Esophagus squamous epithelium (tissue), 5 donors: ENCODE data around the gene PLA2G15. TPM values are rescaled to one million over a fixed set of nuclear protein-coding genes. Genes with fewer than 3 reads are reported as not detected.

Source experiments
- DNase-seq: peaks from one replicate; lab custom pipeline; 2025; lab: John Stamatoyannopoulos, UW
- H3K27ac ChIP-seq, 4 donors: fragments of 200-600 bp; sonication (generic); one replicate each; pipeline ENCODE4 v1.5.1; 2016 to 2019; ENCODE audit warnings: mild to moderate bottlenecking in 1 of 4
- H3K27me3 ChIP-seq, 4 donors: fragments of 200-600 bp; sonication (generic); 1 replicate in 3 of 4; 2 replicates in 1 of 4; pipeline versions ENCODE4 v1.5.1 to v1.6.0; 2017 to 2021; ENCODE audit warnings: antibody characterized with exemption in 1 of 4
- H3K36me3 ChIP-seq, 3 donors: fragments of 200-600 bp; sonication (generic); one replicate each; pipeline ENCODE4 v1.5.1; 2016 to 2019
- H3K4me1 ChIP-seq, 3 donors: fragments of 200-600 bp; sonication (generic); one replicate each; pipeline ENCODE4 v1.5.1; 2017 to 2019
- H3K4me3 ChIP-seq, 4 donors: fragments of 200-600 bp; sonication (generic); 1 replicate in 3 of 4; 2 replicates in 1 of 4; pipeline ENCODE4 v1.5.1; 2016 to 2019; ENCODE audit warnings: mild to moderate bottlenecking in 2 of 4, moderate library complexity in 1 of 4
- H3K9me3 ChIP-seq, 3 donors: fragments of 200-600 bp; sonication (generic); one replicate each; pipeline ENCODE4 v1.5.1; 2016 to 2019
- POLR2A ChIP-seq, 4 donors: fragments of 450-650 bp; IDR thresholded peaks; one replicate each; pipeline ENCODE4 v1.6.1; 2017; ENCODE audit warnings: antibody characterized with exemption in 4 of 4, mild to moderate bottlenecking in 4 of 4, moderate library complexity in 3 of 4
- WGBS, 2 donors: methylation state at CpG; one replicate each; pipeline ENCODE4 v1.1.5; 2018; 5-methylcytosine and 5-hydroxymethylcytosine counted together
- intact Hi-C: fragments of 100-400 bp; cut with DNase I; formaldehyde crosslinking; loops from one replicate; pipeline ENCODE4 v1.15.0; 2022
- total RNA-seq, 4 donors: library from RNA; depleted of rRNA; stranded (reverse); fragments of >200 nt; gene quantifications; one replicate each; pipeline ENCODE4 v1.1.0, GENCODE V29; 2016
- TF ChIP-seq, protein P1 (sequence below), 6 experiments: fragments of 450-650 bp in 4 of 6; fragments of 200-600 bp in 2 of 6; sonication (generic) in 2 of 6; IDR thresholded peaks; one replicate each; pipeline ENCODE4 v1.5.1; 2016 to 2019; ENCODE audit warnings: antibody characterized with exemption in 6 of 6, mild to moderate bottlenecking in 4 of 6, moderate library complexity in 4 of 6
- donor health status: DM: yes; HTN: yes; CAD: no.

PLA2G15 gene
- total RNA-seq, 4 donors from 2014 or later: 3.3 to 9.8 (median 6.6) TPM

- no peak overlapping the region for H3K4me3 ChIP-seq
- no peaks in the 10 kb centered on the region for H3K9me3 ChIP-seq
- no peak overlapping the region for H3K27ac ChIP-seq
- no peak for DNase-seq
- peaks cover 0 to 70% (median 28%) of the 10 kb centered on the region in 3 donors for H3K4me1 ChIP-seq
- WGBS, 2 donors: 36 to 57% methylated on average over 6 to 8 of the region's 8 CpGs
- intact Hi-C loops: no loop called here
- H3K36me3 ChIP-seq: peaks cover 0 to 18% (median 0%) of the 10 kb centered on the region in 3 donors
- TF ChIP-seq, protein P1, sequence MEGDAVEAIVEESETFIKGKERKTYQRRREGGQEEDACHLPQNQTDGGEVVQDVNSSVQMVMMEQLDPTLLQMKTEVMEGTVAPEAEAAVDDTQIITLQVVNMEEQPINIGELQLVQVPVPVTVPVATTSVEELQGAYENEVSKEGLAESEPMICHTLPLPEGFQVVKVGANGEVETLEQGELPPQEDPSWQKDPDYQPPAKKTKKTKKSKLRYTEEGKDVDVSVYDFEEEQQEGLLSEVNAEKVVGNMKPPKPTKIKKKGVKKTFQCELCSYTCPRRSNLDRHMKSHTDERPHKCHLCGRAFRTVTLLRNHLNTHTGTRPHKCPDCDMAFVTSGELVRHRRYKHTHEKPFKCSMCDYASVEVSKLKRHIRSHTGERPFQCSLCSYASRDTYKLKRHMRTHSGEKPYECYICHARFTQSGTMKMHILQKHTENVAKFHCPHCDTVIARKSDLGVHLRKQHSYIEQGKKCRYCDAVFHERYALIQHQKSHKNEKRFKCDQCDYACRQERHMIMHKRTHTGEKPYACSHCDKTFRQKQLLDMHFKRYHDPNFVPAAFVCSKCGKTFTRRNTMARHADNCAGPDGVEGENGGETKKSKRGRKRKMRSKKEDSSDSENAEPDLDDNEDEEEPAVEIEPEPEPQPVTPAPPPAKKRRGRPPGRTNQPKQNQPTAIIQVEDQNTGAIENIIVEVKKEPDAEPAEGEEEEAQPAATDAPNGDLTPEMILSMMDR (IDR thresholded peaks at IDR 0.05): no peak
- no peak for TF ChIP-seq POLR2A (IDR thresholded peaks at IDR 0.05)
- no peaks in the 10 kb centered on the region for H3K27me3 ChIP-seq
Observed at GRCh38 chr16:68273896-68274295, 28.7 kb downstream of the PLA2G15 start.

- intact Hi-C loops: no loop called here
- H3K27ac ChIP-seq: no peak overlapping the region
- H3K27me3 ChIP-seq: no peaks in the 10 kb centered on the region
- no peaks in the 10 kb centered on the region for H3K9me3 ChIP-seq
- no peak for TF ChIP-seq POLR2A (IDR thresholded peaks at IDR 0.05)
- TF ChIP-seq, protein P1 (IDR thresholded peaks at IDR 0.05): no peak
- H3K4me3 ChIP-seq: no peak overlapping the region
- 91 to 100% methylated on average over 1 to 3 of the region's 4 CpGs for WGBS, 2 donors
- DNase-seq: no peak
- H3K4me1 ChIP-seq: peaks cover 0 to 65% (median 28%) of the 10 kb centered on the region in 3 donors
- H3K36me3 ChIP-seq: peaks cover 0 to 23% (median 0%) of the 10 kb centered on the region in 3 donors
Observed at GRCh38 chr16:68274441-68274840, 29.3 kb downstream of the PLA2G15 start.

- no peak overlapping the region for H3K4me3 ChIP-seq
- peaks cover 0 to 25% (median 0%) of the 10 kb centered on the region in 3 donors for H3K36me3 ChIP-seq
- no peak for DNase-seq
- 27 to 36% methylated on average over 4 of the region's 4 CpGs for WGBS, 2 donors
- H3K9me3 ChIP-seq: no peaks in the 10 kb centered on the region
- intact Hi-C loops: no loop called here
- TF ChIP-seq, protein P1 (IDR thresholded peaks at IDR 0.05): no peak
- TF ChIP-seq POLR2A (IDR thresholded peaks at IDR 0.05): no peak
- peak overlapping the region in 3 of 4 donors; percentile 1 to 68 (median 42) for H3K27ac ChIP-seq
- no peaks in the 10 kb centered on the region for H3K27me3 ChIP-seq
- peaks cover 0 to 64% (median 28%) of the 10 kb centered on the region in 3 donors for H3K4me1 ChIP-seq
Observed at GRCh38 chr16:68275611-68276191, 30.5 kb downstream of the PLA2G15 start.

DNA sequence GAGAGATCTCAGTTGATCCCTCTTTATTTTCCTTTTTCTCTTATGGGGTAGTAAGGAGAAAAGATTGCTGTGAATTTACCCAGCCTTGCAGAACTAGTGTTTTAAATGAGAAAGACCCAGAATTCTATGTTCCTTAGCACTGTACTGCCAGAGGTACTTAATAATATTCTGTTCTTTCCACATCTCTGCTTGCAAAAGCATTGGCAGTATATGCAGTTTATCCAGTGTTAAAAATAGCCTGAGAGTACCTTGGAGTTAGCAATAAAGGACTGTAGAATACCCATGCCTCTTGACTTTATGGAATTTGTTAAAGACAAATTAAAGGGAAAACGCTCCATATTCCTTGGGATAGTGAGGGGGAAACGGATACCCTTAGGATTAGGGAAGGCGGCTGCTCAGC, 31.1 kb downstream of the PLA2G15 start:
- Histone ChIP-seq H3K4me3 (no peak overlapping the region), H3K4me1 (peaks cover 0 to 64% (median 27%) of the 10 kb centered on the region in 3 donors), H3K9me3 (no peaks in the 10 kb centered on the region), H3K36me3 (peaks cover 0 to 27% (median 0%) of the 10 kb centered on the region in 3 donors), H3K27ac (peak overlapping the region in 3 of 4 donors; percentile 1 to 68 (median 42)), H3K27me3 (no peaks in the 10 kb centered on the region)
- intact Hi-C loops: no loop called here
- no peak for TF ChIP-seq POLR2A (IDR thresholded peaks at IDR 0.05)
- TF ChIP-seq, protein P1 (IDR thresholded peaks at IDR 0.05): no peak
- WGBS, 2 donors: 55 to 71% methylated on average over 3 of the region's 3 CpGs
- DNase-seq: no peak

DNA sequence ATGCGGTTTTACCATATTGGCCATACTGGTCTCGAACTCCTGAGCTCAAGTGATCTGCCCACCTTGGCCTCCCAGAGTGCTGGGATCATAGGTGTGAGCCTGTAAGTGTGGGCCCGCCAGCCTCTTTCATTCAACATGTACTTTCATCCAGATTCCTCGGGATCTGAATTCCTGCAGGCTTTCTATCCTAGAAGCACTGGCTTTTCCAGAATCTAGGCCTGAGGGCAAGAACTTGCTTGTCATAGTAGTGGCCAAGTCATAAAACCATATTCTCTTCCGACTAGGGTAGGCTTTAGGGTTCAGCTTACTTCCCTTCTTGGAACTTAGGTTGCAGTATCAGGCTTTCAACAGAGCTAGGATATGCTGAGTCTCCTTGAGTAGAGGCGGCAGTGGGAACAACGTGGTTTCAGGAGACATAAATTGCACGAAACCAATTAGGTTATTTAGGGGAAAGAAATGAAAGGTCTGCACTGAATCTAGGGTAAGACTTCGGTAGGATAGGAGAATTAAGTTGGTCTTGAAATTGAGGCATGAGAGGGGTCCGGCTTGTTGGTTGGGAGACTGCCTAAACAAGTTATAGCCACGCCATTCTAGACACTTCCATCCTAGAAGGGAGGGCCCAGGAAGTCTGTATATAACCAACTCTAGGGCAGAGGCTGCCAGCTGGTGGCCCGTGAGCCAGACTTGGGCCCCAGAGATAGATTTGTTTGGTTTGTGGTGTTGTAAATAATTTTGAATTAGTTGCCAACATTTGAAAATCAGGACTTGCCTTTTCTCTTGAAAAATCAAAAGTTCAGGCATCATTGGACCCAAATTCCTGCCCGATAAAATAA, 34.8 kb downstream of the PLA2G15 start:
- no peaks in the 10 kb centered on the region for H3K9me3 ChIP-seq
- DNase-seq: no peak
- H3K27me3 ChIP-seq: no peaks in the 10 kb centered on the region
- H3K36me3 ChIP-seq: peaks cover 0 to 27% (median 0%) of the 10 kb centered on the region in 3 donors
- no peak overlapping the region for H3K27ac ChIP-seq
- no peak for TF ChIP-seq POLR2A (IDR thresholded peaks at IDR 0.05)
- TF ChIP-seq, protein P1 (IDR thresholded peaks at IDR 0.05): no peak
- intact Hi-C loops: no loop called here
- WGBS, 2 donors: 81 to 85% methylated on average over 11 to 12 of the region's 13 CpGs
- H3K4me1 ChIP-seq: peaks cover 0 to 64% (median 26%) of the 10 kb centered on the region in 3 donors
- no peak overlapping the region for H3K4me3 ChIP-seq
